ENCODE results near the gene SUCLA2.

DNA sequence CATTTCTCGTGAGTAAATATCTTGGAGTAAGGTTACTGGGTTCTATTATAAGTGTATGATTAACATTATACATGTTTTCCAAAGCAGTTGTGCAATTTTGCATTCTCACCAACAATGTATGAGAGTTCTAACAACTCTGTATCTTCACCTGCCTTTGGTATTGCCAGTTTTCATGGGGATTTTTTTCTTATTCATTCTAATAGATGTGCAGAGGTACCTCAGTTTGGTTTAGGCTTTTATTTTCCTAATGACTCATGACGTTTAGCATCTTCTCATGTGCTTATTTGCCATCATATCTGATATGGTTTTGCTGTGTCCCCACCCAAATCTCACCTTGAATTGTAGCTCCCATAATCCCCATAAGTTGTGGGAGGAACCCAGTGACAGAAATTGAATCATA is 28.8 kb upstream of the SUCLA2 start:
- TF ChIP-seq, protein P1, sequence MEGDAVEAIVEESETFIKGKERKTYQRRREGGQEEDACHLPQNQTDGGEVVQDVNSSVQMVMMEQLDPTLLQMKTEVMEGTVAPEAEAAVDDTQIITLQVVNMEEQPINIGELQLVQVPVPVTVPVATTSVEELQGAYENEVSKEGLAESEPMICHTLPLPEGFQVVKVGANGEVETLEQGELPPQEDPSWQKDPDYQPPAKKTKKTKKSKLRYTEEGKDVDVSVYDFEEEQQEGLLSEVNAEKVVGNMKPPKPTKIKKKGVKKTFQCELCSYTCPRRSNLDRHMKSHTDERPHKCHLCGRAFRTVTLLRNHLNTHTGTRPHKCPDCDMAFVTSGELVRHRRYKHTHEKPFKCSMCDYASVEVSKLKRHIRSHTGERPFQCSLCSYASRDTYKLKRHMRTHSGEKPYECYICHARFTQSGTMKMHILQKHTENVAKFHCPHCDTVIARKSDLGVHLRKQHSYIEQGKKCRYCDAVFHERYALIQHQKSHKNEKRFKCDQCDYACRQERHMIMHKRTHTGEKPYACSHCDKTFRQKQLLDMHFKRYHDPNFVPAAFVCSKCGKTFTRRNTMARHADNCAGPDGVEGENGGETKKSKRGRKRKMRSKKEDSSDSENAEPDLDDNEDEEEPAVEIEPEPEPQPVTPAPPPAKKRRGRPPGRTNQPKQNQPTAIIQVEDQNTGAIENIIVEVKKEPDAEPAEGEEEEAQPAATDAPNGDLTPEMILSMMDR (IDR thresholded peaks at IDR 0.05) = no peak
- TF ChIP-seq ZFX (IDR thresholded peaks at IDR 0.05; ENCODE audit: borderline replicate concordance) = no peak

All from 22Rv1 (cell line).